Raji (cell line): ENCODE results near the gene KCNA2.

Experiments
- POLR2A ChIP-seq: IDR thresholded peaks from 2 replicates; pipeline ENCODE4 v1.6.1; 2011; ENCODE audit warnings: low read depth, low read length, control low read depth; ENCODE audit not compliant: insufficient read depth

KCNA2 gene

GRCh38 chr1:110572751-110573150 lies 33.4 kb downstream of the KCNA2 start:
- no peak for TF ChIP-seq POLR2A

DNA sequence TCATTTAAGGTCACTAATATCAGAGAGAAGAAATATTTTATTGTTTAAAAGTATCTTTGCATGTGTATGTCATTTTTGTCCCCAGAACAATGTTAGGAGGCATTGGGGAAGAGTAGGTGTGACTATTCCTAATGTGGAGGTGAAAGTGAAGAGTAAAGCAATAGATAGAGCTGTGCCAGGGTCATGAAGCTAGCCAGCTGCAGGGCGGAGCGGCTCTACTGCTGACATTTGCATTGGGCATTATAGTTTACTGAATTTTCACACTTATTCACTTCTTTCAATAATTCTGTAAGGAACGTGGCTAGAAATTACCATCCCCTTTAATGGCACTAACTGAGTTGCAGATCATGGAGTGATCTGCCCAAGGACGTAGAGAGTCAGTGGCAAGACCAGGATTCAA lies 35.3 kb downstream of the KCNA2 start:
- no peak for TF ChIP-seq POLR2A

DNA sequence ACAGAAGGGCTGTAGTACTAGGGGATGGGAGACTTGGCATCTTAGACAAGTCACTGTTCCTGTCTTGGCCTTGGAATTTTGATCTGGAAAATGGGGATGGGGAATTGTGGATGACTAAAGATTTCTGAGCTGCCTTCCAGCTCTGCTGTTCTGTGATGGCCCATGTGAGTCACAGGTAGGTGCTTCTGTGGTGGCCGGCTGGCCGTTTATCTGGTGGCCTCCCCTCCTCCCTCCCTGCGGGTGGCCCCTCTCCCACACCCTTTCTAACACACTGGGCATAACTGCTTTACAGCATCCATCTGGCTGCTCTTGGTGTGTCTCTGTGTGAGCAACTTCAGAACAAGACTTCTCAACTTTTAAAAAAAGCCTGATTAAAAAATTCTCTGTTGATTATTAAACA lies 35.9 kb downstream of the KCNA2 start:
- TF ChIP-seq POLR2A = no peak

DNA sequence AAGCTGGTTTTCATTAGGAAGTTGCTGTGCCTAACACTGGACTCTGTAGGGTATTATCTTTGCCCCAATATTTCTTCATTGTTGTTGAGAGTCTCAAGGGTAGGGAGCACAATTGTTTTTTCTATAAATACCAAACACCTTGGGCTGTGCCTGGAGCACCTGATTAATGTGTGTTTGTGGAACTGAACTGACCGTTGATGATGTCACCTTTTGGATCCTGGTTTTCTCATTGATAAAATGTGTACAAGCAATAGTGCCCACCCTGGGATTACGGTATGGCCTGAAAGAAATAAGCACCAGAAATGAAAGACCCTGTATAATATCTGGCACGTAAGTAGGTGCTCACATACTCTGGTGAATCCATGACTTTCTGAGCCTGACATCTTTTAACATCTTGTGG lies 39.3 kb downstream of the KCNA2 start:
- TF ChIP-seq POLR2A = no peak

DNA sequence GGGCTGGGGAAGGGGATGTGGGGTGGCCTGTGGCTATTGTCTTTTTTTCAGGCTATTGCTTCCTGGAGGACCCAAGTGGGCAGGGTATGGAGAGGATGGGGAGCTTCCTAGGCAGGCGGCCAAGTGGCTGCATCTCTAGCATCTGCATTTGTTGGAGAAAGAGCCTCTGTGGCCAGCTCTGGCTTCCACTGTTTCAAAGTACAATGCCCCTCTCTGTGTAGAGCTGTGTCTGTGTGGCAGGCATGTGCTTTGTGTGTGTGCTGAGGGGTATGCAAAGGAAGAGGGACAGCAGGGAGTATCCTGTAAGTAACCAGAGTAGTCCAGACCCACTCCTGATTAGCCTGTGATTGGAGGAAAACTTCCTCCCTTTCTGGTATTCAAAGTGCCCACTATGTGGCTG lies 40.6 kb downstream of the KCNA2 start:
- TF ChIP-seq POLR2A = no peak

- TF ChIP-seq POLR2A = no peak
These were observed 43.1 kb downstream of the KCNA2 start for GRCh38 chr1:110563089-110563488.

DNA sequence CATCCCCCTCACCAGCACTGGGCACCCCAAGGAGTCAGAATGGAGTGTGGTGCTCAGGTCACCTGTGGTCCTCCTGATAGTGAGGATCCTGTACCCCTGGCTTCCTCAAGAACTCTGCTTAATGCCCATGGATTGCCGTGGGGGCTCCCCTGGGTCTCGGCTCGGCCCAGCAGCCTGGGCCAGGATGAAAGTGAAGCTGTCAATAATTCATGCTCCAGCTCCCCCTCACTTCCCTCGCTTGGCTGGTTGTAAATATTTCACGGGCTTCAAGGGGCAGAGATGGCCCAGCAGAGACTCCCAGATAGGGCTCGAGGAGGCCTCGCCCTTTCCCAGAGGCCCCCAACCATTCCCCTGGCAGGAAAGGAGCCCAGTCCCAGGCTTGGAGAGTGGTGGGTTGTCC lies 44.6 kb downstream of the KCNA2 start:
- TF ChIP-seq POLR2A = no peak

GRCh38 chr1:110559157-110559556 lies 47.0 kb downstream of the KCNA2 start:
- TF ChIP-seq POLR2A = no peak

DNA sequence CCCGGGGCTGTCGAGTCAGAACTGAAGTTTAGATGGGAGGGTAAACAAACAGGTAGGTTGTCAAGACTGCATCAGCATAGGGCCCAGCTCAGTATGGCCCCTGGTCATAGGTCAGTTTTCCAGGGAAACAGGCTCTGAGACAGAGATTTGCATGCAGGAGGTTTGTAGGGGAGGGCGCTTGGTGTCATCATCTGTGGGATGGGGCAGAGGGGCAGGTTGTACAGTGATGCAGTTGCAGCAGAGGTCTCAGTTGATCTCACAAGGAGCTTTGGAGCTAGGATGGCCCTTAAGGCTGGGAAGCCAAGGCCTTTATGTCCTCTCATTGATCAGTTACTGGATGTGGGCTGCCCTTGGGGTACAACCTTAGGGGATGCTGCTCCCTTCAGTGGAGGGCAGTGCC lies 48.7 kb downstream of the KCNA2 start:
- no peak for TF ChIP-seq POLR2A

DNA sequence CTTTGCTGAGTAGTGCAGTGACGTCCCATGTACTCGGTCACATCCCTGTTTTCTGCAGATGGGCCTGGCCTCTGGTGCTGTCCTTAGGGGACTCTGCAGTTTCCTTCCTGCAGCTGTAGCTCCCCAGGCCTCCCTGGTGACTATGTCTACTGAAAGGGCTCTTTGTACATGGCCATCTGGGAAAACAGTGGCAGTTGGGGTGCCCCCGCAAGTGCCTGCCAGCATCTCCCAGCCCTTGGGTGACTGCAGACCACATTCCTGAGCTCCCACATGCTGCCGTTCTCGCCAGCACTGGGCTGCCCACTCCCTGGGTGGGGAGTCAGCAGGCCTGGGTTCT lies 49.7 kb downstream of the KCNA2 start:
- no peak for TF ChIP-seq POLR2A

DNA sequence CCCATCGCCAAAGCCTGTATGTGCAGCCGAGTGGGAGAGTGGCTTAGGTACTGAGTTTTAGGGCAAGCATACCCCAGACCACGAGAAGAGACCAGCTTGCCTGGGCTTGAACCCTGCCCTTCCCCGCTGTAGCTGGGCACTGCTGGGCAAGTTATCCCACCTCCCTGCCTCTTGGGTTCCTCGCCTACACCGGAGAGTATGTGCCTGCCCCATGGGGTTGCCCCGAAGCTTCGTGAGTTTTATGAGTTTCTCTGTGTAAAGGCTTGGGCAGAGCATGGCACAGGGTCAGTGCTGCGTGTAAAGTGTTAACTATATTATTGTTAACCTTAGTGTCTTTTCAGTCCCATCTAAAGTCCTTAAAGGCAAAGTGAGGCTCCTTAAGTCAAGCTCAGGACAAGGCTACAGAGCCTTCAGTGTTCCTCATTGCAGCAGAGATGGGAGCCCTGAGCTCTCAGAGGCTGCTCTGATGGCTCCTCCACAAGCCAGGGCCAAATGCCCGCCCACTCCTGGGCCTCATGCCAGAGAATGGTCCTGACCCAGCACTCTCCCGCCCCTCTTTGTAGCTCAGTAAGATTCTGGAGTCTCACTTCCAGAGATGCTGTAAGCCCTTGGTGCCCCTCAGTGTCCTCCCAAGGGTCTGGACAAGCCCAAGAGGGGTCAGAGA lies 50.2 kb downstream of the KCNA2 start:
- TF ChIP-seq POLR2A = no peak

DNA sequence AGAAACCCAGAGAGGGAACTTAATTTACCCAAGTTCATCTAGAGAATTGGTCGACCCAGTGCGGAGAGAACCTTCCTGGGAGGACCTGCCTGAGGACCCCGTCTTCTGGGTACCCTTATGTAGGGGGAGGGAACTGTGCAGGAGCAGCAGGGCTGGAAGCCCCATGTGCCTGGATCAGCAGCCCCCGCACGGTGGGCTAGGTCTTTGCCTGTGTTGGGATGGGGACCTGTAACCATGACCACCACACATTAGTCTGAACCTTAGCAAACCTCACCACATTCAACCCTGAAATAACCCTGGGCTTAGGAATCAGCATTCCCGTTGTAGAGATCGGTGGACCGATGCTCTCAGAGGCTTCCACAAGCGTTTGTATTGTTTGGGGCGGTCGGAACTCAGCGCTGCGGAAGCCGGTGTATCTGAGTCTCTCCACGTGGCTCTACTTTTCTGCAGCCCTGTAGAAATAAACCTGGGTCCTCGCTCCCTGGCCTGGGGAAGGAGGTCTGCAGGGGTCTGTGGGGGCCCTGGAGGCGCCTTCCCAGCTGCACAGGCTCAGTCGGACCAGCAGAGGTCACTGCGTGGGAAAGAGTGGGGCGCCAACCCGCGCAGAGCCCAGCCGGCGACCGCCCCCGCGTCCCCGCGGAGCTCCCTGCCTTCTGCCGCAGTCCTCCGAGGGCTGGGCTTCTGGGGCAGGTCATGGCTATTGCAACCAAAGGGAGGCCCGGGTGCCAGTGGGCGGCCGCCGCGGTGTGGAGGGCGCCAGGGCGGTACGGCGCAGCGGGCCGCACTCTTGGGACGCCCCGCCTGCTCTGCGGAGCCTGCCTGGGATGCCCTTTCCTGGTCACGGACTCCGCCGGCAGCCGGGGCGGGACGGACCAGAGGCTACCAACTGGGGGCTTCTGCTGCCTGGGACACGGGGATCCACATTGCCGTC lies 51.0 kb downstream of the KCNA2 start:
- TF ChIP-seq POLR2A = no peak

- TF ChIP-seq POLR2A = no peak
These were observed 54.8 kb downstream of the KCNA2 start for GRCh38 chr1:110551278-110551809.

GRCh38 chr1:110549831-110550230 lies 56.3 kb downstream of the KCNA2 start:
- no peak for TF ChIP-seq POLR2A

DNA sequence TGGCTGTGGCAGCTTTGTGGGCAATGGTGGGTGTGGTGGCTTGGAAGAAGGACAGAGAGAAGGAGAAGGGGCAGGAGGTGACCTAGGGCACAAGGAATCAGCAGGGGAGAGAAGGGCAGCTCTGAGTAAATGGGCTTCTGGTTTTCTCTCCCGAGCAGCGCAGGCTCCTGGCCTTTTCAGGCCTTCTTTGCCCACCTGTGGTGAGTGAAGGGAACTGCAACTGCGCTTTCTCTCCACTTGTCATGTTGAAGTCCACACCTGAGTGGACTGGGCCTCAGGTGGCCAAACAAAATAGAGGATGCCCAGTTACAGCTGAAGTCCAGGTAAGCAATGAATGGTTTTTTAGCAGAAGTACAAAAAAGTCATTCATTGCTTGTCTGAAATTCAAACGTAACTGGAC lies 57.8 kb downstream of the KCNA2 start:
- no peak for TF ChIP-seq POLR2A

GRCh38 chr1:110547017-110547416 lies 59.1 kb downstream of the KCNA2 start:
- TF ChIP-seq POLR2A = no peak

DNA sequence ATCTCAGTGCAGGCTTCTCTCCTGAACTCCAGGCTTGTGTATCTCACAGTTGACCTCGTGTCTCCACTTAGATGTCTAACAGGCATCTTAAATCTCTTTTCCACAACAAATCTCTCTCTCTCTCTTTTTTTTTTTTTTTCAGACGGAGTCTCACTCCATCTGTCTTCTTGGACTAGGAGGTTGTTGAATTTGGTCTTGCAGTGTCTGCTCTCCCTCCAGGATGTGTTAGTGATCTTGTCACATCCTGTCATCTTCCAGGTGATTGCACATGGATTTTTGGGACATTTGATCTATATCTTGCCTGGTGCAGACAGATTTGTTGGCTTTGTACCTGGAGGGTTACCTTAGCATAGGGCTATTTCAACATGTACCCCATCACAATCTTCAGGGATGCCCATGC lies 60.7 kb downstream of the KCNA2 start:
- no peak for TF ChIP-seq POLR2A

GRCh38 chr1:110544753-110545152 lies 61.4 kb downstream of the KCNA2 start:
- no peak for TF ChIP-seq POLR2A
